Left lung (tissue), 10 donors: ENCODE results near the gene UBA7. TPM values are rescaled to one million over a fixed set of nuclear protein-coding genes. Genes with fewer than 3 reads are reported as not detected.

Experiments
- ATAC-seq: fragments of 200-7000 bp; cut with Tn5 transposase; one replicate; pipeline ENCODE4 v1.9.1; 2020; ENCODE audit warnings: moderate library complexity
- DNase-seq, 4 donors: peaks; one replicate each; pipeline ENCODE4 v3.0.0-alpha.2; 2013 to 2020
- H3K27ac ChIP-seq, 2 donors: fragments of 200-600 bp; sonication (generic) in 1 of 2; one replicate each; pipeline versions ENCODE4 v1.5.0 to v1.8.0; 2020 to 2021
- H3K27me3 ChIP-seq, 2 donors: fragments of 200-600 bp; sonication (generic) in 1 of 2; one replicate each; pipeline versions ENCODE4 v1.5.0 to v1.8.0; 2020 to 2021
- H3K36me3 ChIP-seq, 2 donors: fragments of 200-600 bp; sonication (generic) in 1 of 2; one replicate each; pipeline versions ENCODE4 v1.5.0 to v1.8.0; 2020 to 2021
- H3K4me1 ChIP-seq, 2 donors: fragments of 200-600 bp; one replicate each; pipeline ENCODE4 v1.8.0; 2021
- H3K4me3 ChIP-seq, 2 donors: fragments of 200-600 bp; sonication (generic) in 1 of 2; one replicate each; pipeline versions ENCODE4 v1.5.0 to v1.8.0; 2020 to 2021; ENCODE audit warnings: mild to moderate bottlenecking in 1 of 2
- H3K9me3 ChIP-seq, 2 donors: fragments of 200-600 bp; sonication (generic) in 1 of 2; one replicate each; pipeline versions ENCODE4 v1.5.0 to v1.8.0; 2020 to 2021
- CTCF ChIP-seq, 2 donors: fragments of 200-600 bp; sonication (generic) in 1 of 2; IDR thresholded peaks; one replicate each; pipeline versions ENCODE4 v1.5.0 to v1.8.0; 2021; ENCODE audit warnings: antibody characterized with exemption in 2 of 2
- intact Hi-C, 2 donors: fragments of 100-400 bp; cut with DNase I; formaldehyde crosslinking; loops; one replicate each; pipeline versions ENCODE4 v1.11.2 to v1.14.2; 2022
- polyA plus RNA-seq, 6 donors: library from polyadenylated mRNA; unstranded; fragments of 120-200 nt; gene quantifications; one replicate each; pipeline ENCODE4 v1.2.1, GENCODE V29; 2013; ENCODE audit not compliant: insufficient read length in 6 of 6
- total RNA-seq, 2 donors: library from RNA; stranded (reverse); fragmentation: NEBNext Ultra II Directional; extraction: Animal tissue kit (Norgen Biotek cat#: 25700); gene quantifications; one replicate each; pipeline ENCODE4 v1.2.1, GENCODE V29; 2021
- donor health status: DM: no; HTN: yes; CAD: no.
- donor health status: DM: no; HTN: no; CAD: no.

Gene UBA7
- total and polyA plus RNA-seq, 8 donors, result 60.9 to 121 (median 82.3) TPM

GRCh38 chr3:49805367-49805782, 8.4 kb downstream of the UBA7 start:
- DNase-seq, result peak in 3 of 4 donors; percentile 71 to 93 (median 84)
- Histone ChIP-seq H3K4me3 (no peak overlapping the region), H3K4me1 (peaks cover 30 to 50% of the 10 kb centered on the region in 2 donors), H3K27me3 (no peaks in the 10 kb centered on the region), H3K27ac (peak overlapping the region; percentile 89 to 94), H3K9me3 (no peaks in the 10 kb centered on the region), H3K36me3 (peaks cover 0 to 19% of the 10 kb centered on the region in 2 donors)
- intact Hi-C loops, result no loop called here
- no peak for TF ChIP-seq CTCF (IDR thresholded peaks at IDR 0.05)
- ATAC-seq, result peak; percentile 34

GRCh38 chr3:49804141-49805041, 9.4 kb downstream of the UBA7 start:
- H3K27ac ChIP-seq, result peak overlapping the region; percentile 89 to 94

GRCh38 chr3:49803465-49804140, 10.2 kb downstream of the UBA7 start:
- no peak for ATAC-seq

More at GRCh38 chr3:49804141-49805041, 9.4 kb downstream of the UBA7 start:
- peaks cover 30 to 50% of the 10 kb centered on the region in 2 donors for H3K4me1 ChIP-seq
- H3K9me3 ChIP-seq, result no peaks in the 10 kb centered on the region
- ATAC-seq, result no peak
- H3K36me3 ChIP-seq, result peaks cover 0 to 9% of the 10 kb centered on the region in 2 donors
- DNase-seq, result peak in 1 of 4 donors; percentile 19
- intact Hi-C loops, result loop anchor here in 1 of 2 donors (5.0 kb wide), 1 partner anchor 33 kb away; no protein-coding TSS in a partner anchor
- H3K27me3 ChIP-seq, result no peaks in the 10 kb centered on the region
- H3K4me3 ChIP-seq, result peak overlapping the region; percentile 88 to 94
- no peak for TF ChIP-seq CTCF (IDR thresholded peaks at IDR 0.05)

GRCh38 chr3:49802719-49803464, 10.9 kb downstream of the UBA7 start, which contains the start of gene INKA1:
Gene INKA1, plus strand, starts transcription at chr3:49803261. Its CDS starts 132 bp downstream, at chr3:49803393.
- Histone ChIP-seq H3K9me3 (no peaks in the 10 kb centered on the region), H3K27me3 (no peaks in the 10 kb centered on the region), H3K27ac (peak within 1 kb of the TSS; percentile 89 to 94), H3K4me3 (peak within 1 kb of the TSS; percentile 88 to 94), H3K4me1 (peaks cover 30 to 46% of the 10 kb centered on the region in 2 donors), H3K36me3 (no peaks in the 10 kb centered on the region)
- peak; percentile 88 to 98 (median 92) for DNase-seq
- peak; percentile 87 to 92 for TF ChIP-seq CTCF (IDR thresholded peaks at IDR 0.05)
- peak; percentile 92 for ATAC-seq
- intact Hi-C loops, result loop anchor here in 1 of 2 donors (5.0 kb wide), 1 partner anchor 34 kb away; no protein-coding TSS in a partner anchor

More at GRCh38 chr3:49803465-49804140, 10.2 kb downstream of the UBA7 start:
- intact Hi-C loops, result loop anchor here in 1 of 2 donors (5.0 kb wide), 1 partner anchor 34 kb away; no protein-coding TSS in a partner anchor
- peak in 2 of 4 donors; percentile 79 to 87 for DNase-seq
- Histone ChIP-seq H3K4me1 (peaks cover 30 to 47% of the 10 kb centered on the region in 2 donors), H3K4me3 (peak overlapping the region; percentile 88 to 94), H3K9me3 (no peaks in the 10 kb centered on the region), H3K36me3 (peaks cover 0 to 1% of the 10 kb centered on the region in 2 donors), H3K27ac (peak overlapping the region; percentile 89 to 94), H3K27me3 (no peaks in the 10 kb centered on the region)
- no peak for TF ChIP-seq CTCF (IDR thresholded peaks at IDR 0.05)
